IPS-18c (cell line): ENCODE measurements around the gene ZFYVE26.

ENCODE experiments used
- H3K4me3 ChIP-seq: 2 replicates; pipeline ENCODE4 v1.7.0; 2013; ENCODE audit warnings: low read depth, mild to moderate bottlenecking, low read length, moderate library complexity; ENCODE audit not compliant: insufficient read depth
- H3K9me3 ChIP-seq: one replicate; pipeline ENCODE4 v1.6.1; 2013; ENCODE audit warnings: mild to moderate bottlenecking, low read length, moderate library complexity; ENCODE audit not compliant: control insufficient read depth, insufficient read depth

ZFYVE26 gene

DNA sequence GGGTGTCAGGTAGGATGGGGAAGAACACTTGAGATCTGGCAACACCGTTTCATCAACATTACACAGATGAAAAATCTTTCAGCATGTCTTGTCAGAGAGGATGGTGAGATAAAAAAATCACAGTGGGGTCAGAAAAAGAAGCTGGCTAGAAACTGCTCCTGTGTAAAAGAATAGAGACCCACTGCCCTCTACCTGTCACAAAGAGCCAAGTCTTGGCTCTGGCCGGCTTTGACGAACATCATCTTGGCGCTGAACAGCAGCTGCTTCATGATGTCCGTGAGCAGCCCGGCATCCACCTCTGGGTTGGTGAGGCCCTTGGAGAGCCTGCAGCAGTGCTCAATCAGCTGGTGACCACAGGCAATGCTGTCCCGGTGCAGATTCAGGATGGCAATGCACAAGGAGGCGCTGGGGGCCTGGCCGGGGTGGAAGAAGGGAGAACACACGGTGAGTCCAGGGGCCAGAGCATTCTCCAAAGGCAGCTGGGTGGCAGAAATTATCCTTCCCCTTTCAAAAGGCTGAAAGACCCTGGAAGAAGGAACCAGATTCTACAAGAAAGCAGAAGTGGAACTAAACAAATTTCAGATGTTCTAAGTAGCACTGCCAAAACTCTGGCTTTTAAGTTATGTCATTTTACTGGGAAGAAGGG is 50.2 kb downstream of the ZFYVE26 start:
- H3K4me3 ChIP-seq, result no peak overlapping the region

DNA sequence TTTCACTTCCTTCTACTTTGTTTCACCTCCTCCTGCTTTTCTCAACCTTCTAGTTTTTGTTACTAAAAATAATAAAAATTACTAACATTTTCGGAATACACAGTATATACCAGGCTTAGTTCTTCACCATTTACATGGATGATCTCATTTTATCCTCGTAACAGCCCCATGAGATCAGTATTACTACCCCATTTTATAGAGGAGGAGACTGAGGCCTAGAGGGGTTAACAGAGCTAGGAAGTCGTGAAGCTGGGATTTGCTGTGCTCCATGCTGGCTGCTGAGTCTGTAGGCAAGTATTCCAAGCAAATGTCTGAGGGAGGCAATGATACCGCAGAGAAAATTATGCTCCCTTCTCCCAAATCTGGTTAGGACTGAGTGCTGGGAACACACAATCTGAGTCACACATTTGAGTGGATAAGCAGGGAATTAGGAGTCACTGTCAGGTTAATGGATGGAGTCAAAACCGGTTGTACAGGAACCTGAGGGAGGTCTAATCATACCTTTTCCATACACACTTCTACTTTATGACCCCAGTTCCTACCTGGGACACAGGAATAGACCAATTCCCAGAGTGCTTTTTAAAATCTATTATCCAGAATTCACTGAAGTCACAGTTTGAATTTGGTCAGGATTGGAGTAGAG is 51.1 kb downstream of the ZFYVE26 start:
- no peak overlapping the region for H3K4me3 ChIP-seq

More for the DNA sequence above, 50.2 kb downstream of the ZFYVE26 start:
- H3K9me3 ChIP-seq, result no peaks in the 10 kb centered on the region

DNA sequence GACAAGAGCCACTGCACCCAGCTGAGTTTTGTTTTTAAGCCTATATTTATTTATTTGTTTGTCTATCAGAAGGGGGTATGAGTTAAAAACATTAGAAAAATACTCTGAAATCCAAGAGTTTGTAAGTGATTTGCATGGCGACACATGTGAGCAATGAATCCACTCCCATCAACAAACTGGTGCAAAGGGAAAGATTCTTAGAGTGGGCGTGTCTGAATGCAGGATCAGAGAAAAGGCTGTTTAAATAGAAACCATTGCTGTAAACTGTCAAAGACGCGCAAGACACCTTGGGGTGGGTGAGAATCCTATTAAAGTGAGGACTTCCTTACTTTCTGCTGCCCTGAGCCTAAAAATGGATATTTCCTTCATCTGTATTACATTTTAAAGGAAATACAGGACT is 51.9 kb downstream of the ZFYVE26 start:
- Histone ChIP-seq H3K9me3 (no peaks in the 10 kb centered on the region), H3K4me3 (no peak overlapping the region)

More for the DNA sequence above, 51.1 kb downstream of the ZFYVE26 start:
- H3K9me3 ChIP-seq, result no peaks in the 10 kb centered on the region

DNA sequence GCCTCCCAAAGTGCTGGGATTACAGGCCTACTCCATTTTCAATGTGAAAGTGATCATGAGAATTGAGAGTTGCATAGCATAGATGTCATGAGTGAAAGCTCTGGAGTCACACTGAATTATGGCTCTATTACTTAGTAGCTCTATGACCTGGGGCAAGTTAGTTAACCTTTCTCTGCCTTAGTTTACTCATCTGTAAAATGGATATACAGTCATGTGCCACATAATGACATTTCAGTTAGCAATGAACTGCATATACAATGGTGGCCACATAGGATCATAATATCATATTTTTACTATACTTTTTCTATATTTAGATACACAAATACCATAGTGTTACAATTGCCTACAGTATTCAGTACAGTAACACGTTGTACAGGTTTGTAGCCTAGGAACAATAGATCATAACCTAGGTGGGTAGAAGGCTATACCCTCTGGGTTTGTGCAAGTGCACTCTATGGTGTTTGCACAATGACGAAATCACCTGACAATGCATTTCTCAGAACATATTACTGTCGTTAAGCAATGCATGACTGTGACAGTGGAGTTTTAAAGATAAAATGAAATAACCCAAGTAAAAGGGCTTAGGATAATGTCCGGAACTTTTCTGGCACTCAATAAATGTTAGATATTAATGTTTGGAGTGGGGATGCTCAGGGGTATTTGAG is 53.1 kb downstream of the ZFYVE26 start:
- H3K9me3 ChIP-seq, result no peaks in the 10 kb centered on the region
- H3K4me3 ChIP-seq, result no peak overlapping the region

DNA sequence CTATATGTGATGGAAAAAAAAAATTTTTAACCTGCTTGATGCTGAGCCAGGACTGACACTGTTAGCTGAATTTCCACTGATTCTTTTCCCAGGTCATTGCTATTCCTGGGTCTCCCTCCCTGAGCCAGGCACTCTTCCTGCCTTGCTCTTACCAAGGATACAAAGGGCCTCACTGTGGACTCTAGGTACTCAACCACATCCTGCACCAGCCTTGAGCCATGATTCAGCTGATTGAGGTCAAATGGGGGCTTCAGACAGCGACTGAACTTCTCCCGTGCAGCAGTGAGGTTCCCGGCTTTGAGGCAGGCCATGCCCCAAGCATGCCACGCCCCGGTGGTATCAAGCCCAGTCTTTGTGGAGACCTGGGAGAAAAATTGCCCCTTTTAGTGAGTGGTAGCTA is 54.3 kb downstream of the ZFYVE26 start:
- H3K4me3 ChIP-seq, result no peak overlapping the region
- no peaks in the 10 kb centered on the region for H3K9me3 ChIP-seq

DNA sequence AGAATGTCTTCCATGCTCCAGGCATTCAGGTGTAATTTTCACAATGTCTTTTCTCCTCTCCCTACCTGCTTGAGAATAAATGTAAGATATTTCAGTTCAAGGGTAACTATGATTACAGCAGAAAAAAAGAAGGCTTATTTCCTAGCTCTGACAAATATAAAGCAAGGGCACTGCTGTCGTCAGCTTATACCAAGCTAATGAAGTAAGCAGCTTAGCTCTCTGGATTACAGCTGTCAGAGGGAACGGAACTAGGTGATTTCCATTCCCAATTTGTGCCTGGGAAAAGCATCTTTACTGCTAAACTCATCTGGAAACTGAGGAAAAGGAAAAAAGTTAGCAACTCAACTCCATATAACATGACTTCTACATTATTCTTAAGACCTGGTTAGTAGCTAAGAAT is 56.5 kb downstream of the ZFYVE26 start:
- Histone ChIP-seq H3K4me3 (no peak overlapping the region), H3K9me3 (no peaks in the 10 kb centered on the region)

DNA sequence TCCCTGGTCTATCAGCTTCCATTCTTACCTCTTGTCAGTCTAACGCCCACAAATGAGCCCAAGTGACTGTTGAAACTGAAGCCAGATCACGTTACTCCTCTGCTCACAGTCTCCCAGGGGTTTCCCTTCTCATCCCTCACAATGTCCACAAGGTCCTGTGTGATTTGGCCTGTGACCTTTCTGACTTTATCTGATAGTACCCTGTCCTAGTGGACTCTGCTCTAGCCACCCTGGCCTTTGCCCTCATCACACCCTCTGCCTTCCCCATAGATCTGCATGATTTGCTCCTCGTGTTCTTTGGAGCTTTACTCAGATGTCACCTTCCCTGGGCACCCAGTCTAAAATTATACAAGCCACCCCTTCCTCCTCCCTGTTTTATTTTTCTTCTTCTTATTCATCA is 59.2 kb downstream of the ZFYVE26 start:
- no peak overlapping the region for H3K4me3 ChIP-seq

DNA sequence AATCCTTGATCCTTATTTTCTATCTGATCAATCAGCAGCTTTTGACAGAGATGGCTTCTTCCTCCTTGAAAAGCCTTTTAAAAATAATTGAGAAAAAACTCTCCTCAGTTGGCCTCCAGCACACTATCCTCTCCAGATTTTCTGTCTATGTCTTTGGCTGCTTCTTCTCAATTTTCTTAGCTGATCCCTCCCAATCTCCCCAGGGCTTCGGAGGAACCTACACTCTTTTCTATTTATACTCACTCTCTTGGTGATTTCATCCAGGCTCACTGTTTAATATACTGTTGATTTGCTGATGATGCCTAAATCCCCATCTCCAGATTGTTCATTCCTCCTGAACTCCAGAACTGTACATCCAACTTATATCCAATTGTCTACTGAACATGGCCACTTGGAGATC is 59.9 kb downstream of the ZFYVE26 start:
- Histone ChIP-seq H3K9me3 (no peaks in the 10 kb centered on the region), H3K4me3 (no peak overlapping the region)

More for the DNA sequence above, 59.2 kb downstream of the ZFYVE26 start:
- no peaks in the 10 kb centered on the region for H3K9me3 ChIP-seq

DNA sequence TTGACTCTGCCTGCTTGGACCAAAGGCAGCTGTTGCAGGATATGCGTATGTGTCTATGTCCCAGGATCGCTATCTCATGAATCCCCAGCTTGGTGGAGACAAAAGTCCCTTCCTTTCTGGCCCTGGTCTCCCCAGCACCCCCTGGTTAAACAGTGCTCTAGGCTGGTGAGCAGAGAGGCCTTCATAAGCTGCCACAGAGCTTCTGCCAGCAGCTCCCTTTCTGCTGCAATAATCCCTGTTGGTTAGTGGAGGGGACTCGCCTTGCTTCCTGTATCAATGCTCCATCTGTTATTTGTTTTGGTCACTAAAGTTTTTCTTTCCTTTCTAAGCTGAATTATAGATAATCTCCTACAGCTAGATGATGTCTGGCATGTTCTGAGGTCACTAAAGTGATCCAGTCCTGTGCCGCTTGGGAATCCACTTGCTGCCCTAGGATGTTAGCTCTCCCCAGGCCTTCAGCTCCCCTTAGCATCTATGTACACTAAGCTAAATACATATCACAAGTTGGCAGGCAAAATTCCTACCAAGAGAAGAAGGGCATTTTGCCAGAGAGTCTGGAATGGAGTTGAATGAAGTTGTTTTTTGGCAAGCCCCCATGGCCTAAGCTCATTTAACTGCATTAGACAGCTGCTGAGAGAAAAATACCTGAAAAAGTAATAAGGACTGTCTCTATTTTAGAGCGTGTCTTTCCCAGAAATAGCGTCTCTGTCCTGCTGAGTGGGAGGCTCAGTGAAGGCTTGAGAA is 66.9 kb downstream of the ZFYVE26 start:
- Histone ChIP-seq H3K4me3 (no peak overlapping the region), H3K9me3 (peaks cover 4% of the 10 kb centered on the region)

DNA sequence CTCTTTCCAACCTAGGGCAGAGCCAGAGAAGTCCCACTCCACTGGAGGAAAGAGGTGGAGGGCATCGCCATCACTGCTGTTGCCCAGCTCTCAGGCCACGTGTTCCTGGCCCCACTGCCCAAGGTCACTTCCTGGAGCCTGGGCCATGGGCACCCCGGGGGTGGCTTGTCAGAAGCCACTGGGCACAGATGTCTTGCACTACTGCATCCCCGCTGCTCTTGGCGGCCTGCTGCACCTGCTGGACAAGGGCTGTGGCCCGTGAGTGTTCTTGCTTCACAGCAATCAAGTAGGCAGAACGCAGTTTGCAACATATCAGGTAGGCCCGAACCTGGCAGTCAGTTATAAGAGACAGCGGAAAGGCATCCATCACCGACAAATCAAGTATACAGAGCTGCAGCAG is 68.1 kb downstream of the ZFYVE26 start:
- H3K9me3 ChIP-seq, result peaks cover 4% of the 10 kb centered on the region
- no peak overlapping the region for H3K4me3 ChIP-seq

DNA sequence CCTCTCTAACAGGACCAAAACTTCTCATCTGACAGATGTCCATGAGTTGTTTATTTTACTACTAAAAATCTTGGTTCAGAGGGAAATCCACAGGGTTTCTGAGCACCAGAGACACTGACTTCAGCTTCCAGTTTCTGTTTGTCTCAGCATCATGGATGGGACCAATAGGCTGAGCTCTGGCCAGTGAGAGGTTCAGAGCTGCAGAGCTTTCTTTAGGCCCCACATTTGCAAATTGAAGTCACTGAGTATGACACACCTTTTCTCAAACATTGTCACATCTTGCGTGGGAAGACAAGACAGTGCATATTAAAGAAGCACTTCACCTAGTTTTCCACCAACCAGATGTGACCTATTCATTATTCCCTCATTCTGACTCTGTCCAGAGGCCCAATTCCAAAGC is 69.5 kb downstream of the ZFYVE26 start:
- Histone ChIP-seq H3K9me3 (peaks cover 4% of the 10 kb centered on the region), H3K4me3 (no peak overlapping the region)

DNA sequence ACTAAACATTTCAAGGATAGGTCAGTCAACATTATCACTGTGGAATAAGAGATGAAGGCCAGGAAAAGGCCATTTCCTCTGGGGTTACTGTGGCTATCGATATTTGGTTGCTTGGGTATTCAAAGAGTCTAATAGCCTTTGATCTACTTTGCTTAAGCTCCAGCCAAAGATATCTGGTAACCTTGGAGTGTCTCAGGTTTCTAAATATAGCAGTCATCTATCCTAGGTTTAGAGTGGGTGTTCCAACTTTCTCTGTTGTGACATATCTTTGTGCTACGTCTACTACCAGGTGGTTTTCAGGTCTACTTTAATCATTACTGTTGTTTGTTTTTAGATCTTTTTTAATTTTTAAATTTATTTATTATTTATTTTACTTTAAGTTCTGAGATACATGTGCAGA is 72.3 kb downstream of the ZFYVE26 start:
- no peak overlapping the region for H3K4me3 ChIP-seq
- peaks cover 4% of the 10 kb centered on the region for H3K9me3 ChIP-seq

DNA sequence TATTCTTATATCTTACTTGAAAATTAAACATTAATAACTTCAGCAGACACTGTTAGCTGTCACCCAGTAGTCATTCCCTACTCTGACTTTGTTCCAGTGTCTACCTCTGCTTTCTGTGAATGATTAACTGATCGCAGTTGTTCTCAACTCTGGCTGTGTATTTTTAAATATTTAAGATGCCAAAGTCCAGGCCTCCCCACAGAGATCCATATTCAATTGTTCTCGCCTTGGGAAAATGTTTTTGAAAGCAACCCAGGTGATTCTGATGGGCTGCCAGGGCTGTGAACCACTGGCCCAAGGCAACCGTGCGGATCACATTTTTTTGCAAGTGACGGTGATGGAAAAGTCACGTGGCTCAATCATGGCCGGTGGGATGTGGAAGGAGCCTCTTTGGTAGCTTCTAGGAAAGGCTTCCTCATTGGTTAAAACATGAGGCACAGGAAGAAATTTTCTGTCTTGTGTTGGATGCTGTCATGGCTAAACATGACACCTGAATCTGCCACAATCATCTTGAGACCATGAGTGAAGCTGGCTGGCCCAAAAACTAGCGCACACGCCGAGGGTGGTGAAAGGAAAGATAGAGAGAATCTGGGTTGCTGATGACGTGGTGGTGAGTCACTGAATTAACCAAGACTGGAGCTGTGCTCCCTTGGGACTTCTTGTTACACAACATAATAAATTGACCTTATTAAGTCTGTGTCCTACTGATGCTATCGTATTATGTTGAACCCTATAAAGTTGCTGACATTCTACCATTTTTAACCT is 77.5 kb downstream of the ZFYVE26 start:
- no peaks in the 10 kb centered on the region for H3K9me3 ChIP-seq
- H3K4me3 ChIP-seq, result no peak overlapping the region

DNA sequence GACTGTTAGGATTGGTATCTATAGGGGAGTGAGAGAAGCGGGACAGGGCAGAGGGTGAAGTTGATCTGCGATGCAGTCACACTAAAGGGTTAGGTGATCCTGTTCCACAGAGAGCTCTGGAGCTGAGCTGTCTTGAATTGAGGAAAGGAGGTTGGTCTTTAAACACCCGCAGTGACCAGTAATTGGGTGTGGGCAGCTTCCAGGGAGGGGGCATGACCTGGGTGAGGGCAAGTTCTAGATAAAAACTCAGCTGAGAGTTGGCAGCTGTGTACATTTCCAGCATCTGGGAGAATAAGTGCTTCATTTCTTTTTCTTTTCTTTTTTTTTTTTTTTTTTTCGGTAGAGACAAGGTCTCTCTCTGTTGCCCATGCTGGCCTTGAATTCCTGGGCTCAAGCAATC is 79.6 kb downstream of the ZFYVE26 start:
- no peak overlapping the region for H3K4me3 ChIP-seq
- no peaks in the 10 kb centered on the region for H3K9me3 ChIP-seq

DNA sequence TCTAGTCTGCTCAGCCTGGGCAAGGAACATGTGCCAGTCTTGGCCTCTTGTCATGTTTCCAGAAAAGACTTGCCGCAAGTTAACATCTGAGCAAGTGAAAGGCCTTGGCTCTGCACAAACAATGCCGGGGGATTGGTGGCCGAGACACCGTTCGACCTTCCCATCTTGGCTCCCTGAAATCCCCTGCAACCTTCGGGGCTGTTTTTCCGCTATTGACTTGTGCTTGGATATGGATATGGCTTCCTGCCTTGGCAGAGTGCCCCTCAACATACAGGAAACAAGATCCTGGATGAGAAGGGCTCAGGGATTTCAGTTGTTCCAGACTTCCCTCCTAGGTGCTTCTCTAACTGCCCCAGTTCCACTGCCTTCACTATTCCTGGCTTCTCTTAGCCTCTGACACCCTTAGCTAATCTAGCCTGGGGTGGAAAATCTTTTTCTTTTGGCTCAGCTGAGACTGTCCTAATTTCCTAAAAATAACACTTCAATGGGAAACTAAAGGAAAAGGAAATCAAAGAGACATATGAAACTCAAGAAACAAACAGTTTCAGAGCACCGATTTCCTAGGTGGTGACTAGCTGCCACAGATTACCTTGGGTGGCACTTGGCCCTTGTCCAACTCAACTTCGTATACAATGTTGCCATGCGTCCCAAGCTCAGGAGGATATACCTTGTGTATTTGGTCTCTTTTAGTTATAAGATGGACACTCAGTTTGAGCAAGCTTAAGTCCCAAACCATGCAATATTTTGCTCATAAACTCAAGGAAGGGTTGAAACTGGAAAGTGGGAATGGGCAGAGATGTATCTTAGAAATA is 80.8 kb downstream of the ZFYVE26 start:
- H3K9me3 ChIP-seq, result no peaks in the 10 kb centered on the region

DNA sequence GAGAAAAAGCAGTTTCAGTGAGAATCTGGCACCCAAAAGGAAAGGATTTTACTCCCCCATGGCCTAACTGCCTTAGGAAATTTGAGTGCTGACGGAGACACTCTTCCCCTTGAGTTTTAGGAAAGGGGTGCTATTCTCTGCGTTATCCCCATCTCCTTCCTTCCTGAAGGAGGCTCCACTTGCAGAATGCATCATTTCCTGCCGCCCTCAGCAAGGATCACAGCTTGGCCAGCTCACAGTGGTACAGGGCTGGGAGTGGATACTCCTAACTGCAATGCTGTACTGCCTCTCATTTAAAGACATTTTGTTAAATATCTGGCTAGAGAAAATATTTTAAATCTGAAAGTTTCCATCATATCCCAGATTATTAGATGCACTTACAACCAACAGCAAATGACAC is 81.7 kb downstream of the ZFYVE26 start:
- H3K4me3 ChIP-seq, result no peak overlapping the region
- H3K9me3 ChIP-seq, result no peaks in the 10 kb centered on the region

More for the DNA sequence above, 80.8 kb downstream of the ZFYVE26 start:
- no peak overlapping the region for H3K4me3 ChIP-seq
